Measurements from ENCODE around the gene C5orf58.
A peak's percentile ranks its signal among the peaks of the same experiment; 100 is the strongest.

Gene C5orf58

GRCh38 chr5:170278611-170279458, 46.0 kb downstream of the C5orf58 start:
- DNase-seq: peak in 2 of 56 donors; percentile 31 to 33

GRCh38 chr5:170279459-170279817, 46.7 kb downstream of the C5orf58 start:
- no peak for DNase-seq

- no peak for DNase-seq
Measured at GRCh38 chr5:170280011-170280493, 47.3 kb downstream of the C5orf58 start.

GRCh38 chr5:170283296-170283695, 50.5 kb downstream of the C5orf58 start:
- no peak for DNase-seq

GRCh38 chr5:170284231-170284630, 51.4 kb downstream of the C5orf58 start:
- DNase-seq: no peak

- DNase-seq: no peak
Measured at GRCh38 chr5:170285181-170285580, 52.4 kb downstream of the C5orf58 start.

GRCh38 chr5:170286386-170286925, 53.7 kb downstream of the C5orf58 start:
- no peak for DNase-seq

GRCh38 chr5:170287532-170287931, 54.7 kb downstream of the C5orf58 start:
- DNase-seq: peak in 1 of 56 donors; percentile 41

GRCh38 chr5:170288151-170288550, 55.4 kb downstream of the C5orf58 start:
- no peak for DNase-seq

GRCh38 chr5:170288551-170288950, 55.8 kb downstream of the C5orf58 start:
- DNase-seq: no peak

- no peak for DNase-seq
Measured at GRCh38 chr5:170289121-170289520, 56.3 kb downstream of the C5orf58 start.

- no peak for DNase-seq
Measured at GRCh38 chr5:170289764-170290163, 57.0 kb downstream of the C5orf58 start.

GRCh38 chr5:170290498-170290897, 57.7 kb downstream of the C5orf58 start:
- DNase-seq: no peak

- no peak for DNase-seq
Measured at GRCh38 chr5:170292179-170293104, 59.7 kb downstream of the C5orf58 start.

GRCh38 chr5:170293273-170293672, 60.5 kb downstream of the C5orf58 start:
- DNase-seq: peak in 19 of 56 donors; percentile 10 to 66 (median 29)

GRCh38 chr5:170294057-170294456, 61.3 kb downstream of the C5orf58 start:
- no peak for DNase-seq

- no peak for DNase-seq
Measured at GRCh38 chr5:170294556-170294955, 61.8 kb downstream of the C5orf58 start.

All from amygdala (tissue), 56 donors.